Measurements from ENCODE around the gene MAP3K7.

Gene MAP3K7

GRCh38 chr6:90559931-90560330 is 26.9 kb downstream of the MAP3K7 start:
- Mint-ChIP-seq H3K4me3 (no peak overlapping the region), H3K4me1 (peaks cover 12% of the 10 kb centered on the region), H3K9me3 (no peaks in the 10 kb centered on the region), H3K36me3 (peaks cover 38% of the 10 kb centered on the region), H3K27ac (peak overlapping the region; percentile 7), H3K27me3 (no peaks in the 10 kb centered on the region)
- no peak for ATAC-seq (ENCODE audit: low read depth)
- no peak for DNase-seq (ENCODE audit: low spot score in 2 of 2)

GRCh38 chr6:90557006-90557405 is 29.9 kb downstream of the MAP3K7 start:
- H3K27me3 Mint-ChIP-seq = no peaks in the 10 kb centered on the region
- ATAC-seq (ENCODE audit: low read depth) (no peak), DNase-seq (ENCODE audit: low spot score in 2 of 2) (no peak)
- no peaks in the 10 kb centered on the region for H3K4me1 Mint-ChIP-seq
- H3K4me3 Mint-ChIP-seq = no peak overlapping the region
- H3K9me3 Mint-ChIP-seq = no peaks in the 10 kb centered on the region
- H3K36me3 Mint-ChIP-seq = peaks cover 21% of the 10 kb centered on the region
- no peak overlapping the region for H3K27ac Mint-ChIP-seq

GRCh38 chr6:90547991-90548390 is 38.9 kb downstream of the MAP3K7 start:
- Mint-ChIP-seq H3K36me3 (peaks cover 33% of the 10 kb centered on the region), H3K27me3 (no peaks in the 10 kb centered on the region), H3K4me1 (peaks cover 13% of the 10 kb centered on the region), H3K4me3 (no peak overlapping the region), H3K9me3 (no peaks in the 10 kb centered on the region), H3K27ac (peak overlapping the region; percentile 7)
- ATAC-seq (ENCODE audit: low read depth) (no peak), DNase-seq (ENCODE audit: low spot score in 2 of 2) (no peak)

GRCh38 chr6:90547079-90547478 is 39.8 kb downstream of the MAP3K7 start:
- Mint-ChIP-seq H3K9me3 (no peaks in the 10 kb centered on the region), H3K36me3 (peaks cover 34% of the 10 kb centered on the region), H3K27ac (peak overlapping the region; percentile 68), H3K27me3 (no peaks in the 10 kb centered on the region), H3K4me3 (no peak overlapping the region), H3K4me1 (peaks cover 13% of the 10 kb centered on the region)
- DNase-seq (ENCODE audit: low spot score in 2 of 2) = no peak
- ATAC-seq (ENCODE audit: low read depth) = no peak

- H3K4me3 Mint-ChIP-seq = no peak overlapping the region
- H3K9me3 Mint-ChIP-seq = no peaks in the 10 kb centered on the region
- peaks cover 32% of the 10 kb centered on the region for H3K36me3 Mint-ChIP-seq
- ATAC-seq (ENCODE audit: low read depth) (no peak), DNase-seq (ENCODE audit: low spot score in 2 of 2) (no peak)
- H3K27me3 Mint-ChIP-seq = no peaks in the 10 kb centered on the region
- H3K4me1 Mint-ChIP-seq = peaks cover 13% of the 10 kb centered on the region
- H3K27ac Mint-ChIP-seq = no peak overlapping the region
Observed at GRCh38 chr6:90545448-90545847, 41.4 kb downstream of the MAP3K7 start.

- peak overlapping the region; percentile 61 for H3K27ac Mint-ChIP-seq
- peaks cover 32% of the 10 kb centered on the region for H3K36me3 Mint-ChIP-seq
Observed at GRCh38 chr6:90544741-90545140, 42.1 kb downstream of the MAP3K7 start.

GRCh38 chr6:90544081-90544480 is 42.8 kb downstream of the MAP3K7 start:
- ATAC-seq (ENCODE audit: low read depth) (peak; percentile 26), DNase-seq (ENCODE audit: low spot score in 2 of 2) (no peak)
- H3K4me3 Mint-ChIP-seq = peak overlapping the region; percentile 41
- H3K27me3 Mint-ChIP-seq = no peaks in the 10 kb centered on the region
- H3K27ac Mint-ChIP-seq = peak overlapping the region; percentile 61
- peaks cover 13% of the 10 kb centered on the region for H3K4me1 Mint-ChIP-seq
- peaks cover 29% of the 10 kb centered on the region for H3K36me3 Mint-ChIP-seq
- no peaks in the 10 kb centered on the region for H3K9me3 Mint-ChIP-seq

More at GRCh38 chr6:90544741-90545140, 42.1 kb downstream of the MAP3K7 start:
- no peaks in the 10 kb centered on the region for H3K9me3 Mint-ChIP-seq
- ATAC-seq (ENCODE audit: low read depth) (peak; percentile 62), DNase-seq (ENCODE audit: low spot score in 2 of 2) (no peak)
- H3K4me1 Mint-ChIP-seq = peaks cover 13% of the 10 kb centered on the region
- no peaks in the 10 kb centered on the region for H3K27me3 Mint-ChIP-seq
- H3K4me3 Mint-ChIP-seq = peak overlapping the region; percentile 2

- Mint-ChIP-seq H3K4me3 (no peak overlapping the region), H3K36me3 (peaks cover 16% of the 10 kb centered on the region), H3K27me3 (no peaks in the 10 kb centered on the region), H3K4me1 (peaks cover 20% of the 10 kb centered on the region), H3K9me3 (no peaks in the 10 kb centered on the region), H3K27ac (peak overlapping the region; percentile 31)
- no peak for ATAC-seq (ENCODE audit: low read depth)
- no peak for DNase-seq (ENCODE audit: low spot score in 2 of 2)
Observed at GRCh38 chr6:90541221-90541620, 45.7 kb downstream of the MAP3K7 start.

GRCh38 chr6:90538278-90539046 is 48.4 kb downstream of the MAP3K7 start:
- DNase-seq (ENCODE audit: low spot score in 2 of 2) (no peak), ATAC-seq (ENCODE audit: low read depth) (no peak)
- no peak overlapping the region for H3K27ac Mint-ChIP-seq
- H3K36me3 Mint-ChIP-seq = peaks cover 14% of the 10 kb centered on the region
- no peaks in the 10 kb centered on the region for H3K9me3 Mint-ChIP-seq
- H3K4me1 Mint-ChIP-seq = peaks cover 7% of the 10 kb centered on the region
- no peaks in the 10 kb centered on the region for H3K27me3 Mint-ChIP-seq
- H3K4me3 Mint-ChIP-seq = no peak overlapping the region

GRCh38 chr6:90537723-90538258 is 49.1 kb downstream of the MAP3K7 start:
- peaks cover 7% of the 10 kb centered on the region for H3K4me1 Mint-ChIP-seq
- peak in 1 of 2 donors; percentile 23 for DNase-seq (ENCODE audit: low spot score in 2 of 2)
- no peaks in the 10 kb centered on the region for H3K9me3 Mint-ChIP-seq
- peak; percentile 99 for ATAC-seq (ENCODE audit: low read depth)
- H3K36me3 Mint-ChIP-seq = peaks cover 14% of the 10 kb centered on the region
- H3K4me3 Mint-ChIP-seq = peak overlapping the region; percentile 6
- H3K27me3 Mint-ChIP-seq = no peaks in the 10 kb centered on the region
- peak overlapping the region; percentile 68 for H3K27ac Mint-ChIP-seq

- no peaks in the 10 kb centered on the region for H3K27me3 Mint-ChIP-seq
- H3K4me3 Mint-ChIP-seq = no peak overlapping the region
- ATAC-seq (ENCODE audit: low read depth) (no peak), DNase-seq (ENCODE audit: low spot score in 2 of 2) (no peak)
- peaks cover 7% of the 10 kb centered on the region for H3K4me1 Mint-ChIP-seq
- peaks cover 14% of the 10 kb centered on the region for H3K36me3 Mint-ChIP-seq
- H3K9me3 Mint-ChIP-seq = no peaks in the 10 kb centered on the region
- H3K27ac Mint-ChIP-seq = no peak overlapping the region
Observed at GRCh38 chr6:90537027-90537426, 49.8 kb downstream of the MAP3K7 start.

- H3K4me3 Mint-ChIP-seq = no peak overlapping the region
- no peaks in the 10 kb centered on the region for H3K27me3 Mint-ChIP-seq
- peaks cover 14% of the 10 kb centered on the region for H3K36me3 Mint-ChIP-seq
- no peaks in the 10 kb centered on the region for H3K9me3 Mint-ChIP-seq
- peaks cover 7% of the 10 kb centered on the region for H3K4me1 Mint-ChIP-seq
- H3K27ac Mint-ChIP-seq = peak overlapping the region; percentile 48
- ATAC-seq (ENCODE audit: low read depth) (no peak), DNase-seq (ENCODE audit: low spot score in 2 of 2) (no peak)
Observed at GRCh38 chr6:90536520-90536919, 50.4 kb downstream of the MAP3K7 start.

- Mint-ChIP-seq H3K9me3 (no peaks in the 10 kb centered on the region), H3K4me1 (peaks cover 7% of the 10 kb centered on the region), H3K4me3 (no peak overlapping the region), H3K27me3 (no peaks in the 10 kb centered on the region), H3K27ac (no peak overlapping the region), H3K36me3 (peaks cover 14% of the 10 kb centered on the region)
- DNase-seq (ENCODE audit: low spot score in 2 of 2) (no peak), ATAC-seq (ENCODE audit: low read depth) (no peak)
Observed at GRCh38 chr6:90534337-90535025, 52.4 kb downstream of the MAP3K7 start.

GRCh38 chr6:90533615-90534336 is 53.1 kb downstream of the MAP3K7 start:
- no peaks in the 10 kb centered on the region for H3K27me3 Mint-ChIP-seq
- H3K27ac Mint-ChIP-seq = no peak overlapping the region
- DNase-seq (ENCODE audit: low spot score in 2 of 2) = no peak
- H3K4me1 Mint-ChIP-seq = peaks cover 6% of the 10 kb centered on the region
- no peak for ATAC-seq (ENCODE audit: low read depth)
- H3K9me3 Mint-ChIP-seq = no peaks in the 10 kb centered on the region
- H3K4me3 Mint-ChIP-seq = no peak overlapping the region
- H3K36me3 Mint-ChIP-seq = peaks cover 19% of the 10 kb centered on the region
